GM21825 (cell line): ENCODE data around the gene AGPAT4.
"Not testable (repeated sequence)": the region's sequence is repeated elsewhere in the genome, so short reads cannot be mapped to it uniquely, and the experiment has no call there.

ENCODE experiments used
- ATAC-seq: cut with Tn5 transposase; IDR thresholded peaks from one replicate; pipeline ENCODE4 v1.9.1; 2021; ENCODE audit warnings: mild to moderate bottlenecking, moderate library complexity; ENCODE audit not compliant: unreplicated experiment

Gene AGPAT4

GRCh38 chr6:161211380-161212035 is 62.4 kb downstream of the AGPAT4 start:
- no peak for ATAC-seq

- ATAC-seq: no peak
Observed at GRCh38 chr6:161210857-161211256, 63.0 kb downstream of the AGPAT4 start.

- no peak for ATAC-seq
Observed at GRCh38 chr6:161207200-161207599, 66.7 kb downstream of the AGPAT4 start.

- ATAC-seq: no peak
Observed at GRCh38 chr6:161204866-161205557, 68.8 kb downstream of the AGPAT4 start.

GRCh38 chr6:161200610-161201370 is 73.1 kb downstream of the AGPAT4 start:
- no peak for ATAC-seq

GRCh38 chr6:161199850-161200249 is 74.0 kb downstream of the AGPAT4 start:
- ATAC-seq: no peak

- ATAC-seq: no peak
Observed at GRCh38 chr6:161198783-161199460, 74.9 kb downstream of the AGPAT4 start.

- no peak for ATAC-seq
Observed at GRCh38 chr6:161198176-161198575, 75.7 kb downstream of the AGPAT4 start.

- ATAC-seq: no peak
Observed at GRCh38 chr6:161195386-161195785, 78.5 kb downstream of the AGPAT4 start.

GRCh38 chr6:161194374-161194773 is 79.5 kb downstream of the AGPAT4 start:
- no peak for ATAC-seq

GRCh38 chr6:161192636-161193411 is 81.0 kb downstream of the AGPAT4 start:
- ATAC-seq: no peak

GRCh38 chr6:161191671-161192070 is 82.2 kb downstream of the AGPAT4 start:
- ATAC-seq: no peak

GRCh38 chr6:161191007-161191406 is 82.9 kb downstream of the AGPAT4 start:
- no peak for ATAC-seq

- ATAC-seq: no peak
Observed at GRCh38 chr6:161189891-161190290, 84.0 kb downstream of the AGPAT4 start.

GRCh38 chr6:161188547-161189465 is 85.1 kb downstream of the AGPAT4 start:
- ATAC-seq: no peak

- no peak for ATAC-seq
Observed at GRCh38 chr6:161186173-161186769, 87.6 kb downstream of the AGPAT4 start.

GRCh38 chr6:161181121-161181520 is 92.7 kb downstream of the AGPAT4 start:
- ATAC-seq: no peak

GRCh38 chr6:161178155-161178554 is 95.7 kb downstream of the AGPAT4 start:
- not testable (repeated sequence) for ATAC-seq

- not testable (repeated sequence) for ATAC-seq
Observed at GRCh38 chr6:161176428-161176827, 97.4 kb downstream of the AGPAT4 start.
